ENCODE results near the gene EFCAB6. TPM values are rescaled to one million over a fixed set of nuclear protein-coding genes. Genes with fewer than 3 reads are reported as not detected.

EFCAB6 gene
- total RNA-seq, 1 donor from 2014 or later: 8.6 TPM

DNA sequence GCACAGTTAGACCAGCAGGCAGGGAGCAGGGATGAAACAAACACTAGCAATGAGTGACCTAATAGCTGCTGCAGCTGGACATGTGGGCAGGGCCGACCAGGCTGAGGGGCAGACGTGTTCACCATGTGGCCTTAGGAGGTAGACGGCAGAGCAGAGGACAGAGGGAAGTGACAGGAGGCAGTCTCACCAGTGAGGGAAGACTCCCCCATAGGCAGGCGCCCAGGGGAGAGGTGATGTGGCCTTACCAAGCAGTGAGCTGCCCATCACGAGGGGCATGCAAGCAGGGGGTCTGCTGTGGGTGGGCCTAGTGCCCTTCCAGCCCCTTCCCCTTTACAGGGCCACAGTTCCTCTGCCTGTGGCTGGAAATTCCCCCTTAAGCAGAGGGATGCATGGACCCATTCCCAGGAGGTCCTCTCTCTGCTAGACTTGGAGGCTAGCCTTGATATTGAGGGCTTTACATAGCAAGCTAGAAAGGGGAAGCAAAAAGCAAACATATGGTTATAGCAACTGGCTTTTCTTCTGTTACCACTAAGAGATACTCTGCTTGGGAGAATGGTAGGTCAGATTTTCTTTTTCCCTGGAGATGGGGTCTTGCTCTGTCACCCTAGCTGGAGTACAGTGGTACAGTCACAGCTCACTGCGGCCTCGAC, 332.7 kb downstream of the EFCAB6 start:
- Histone ChIP-seq H3K27ac (no peak overlapping the region), H3K4me3 (no peak overlapping the region), H3K36me3 (no peaks in the 10 kb centered on the region), H3K9me3 (no peaks in the 10 kb centered on the region), H3K4me1 (no peaks in the 10 kb centered on the region), H3K27me3 (no peaks in the 10 kb centered on the region)
- intact Hi-C loops (cut with DNase I): no loop called here
- no peak for DNase-seq (ENCODE audit: low spot score in 2 of 2)
- TF ChIP-seq CTCF (IDR thresholded peaks at IDR 0.05): no peak

Other genes starting within 250 kb of the EFCAB6 start
- not detected for gene SULT4A1, start 50.2 kb upstream of the EFCAB6 start, total RNA-seq
- not detected for gene PNPLA5, start 79.7 kb upstream of the EFCAB6 start, total RNA-seq
- gene PNPLA3, start 111.5 kb upstream of the EFCAB6 start, total RNA-seq: not detected
- 23.6 TPM for gene SAMM50, start 143.1 kb upstream of the EFCAB6 start, total RNA-seq
- gene PARVB, start 212.0 kb upstream of the EFCAB6 start, total RNA-seq: 33.8 TPM